ENCODE measurements around the gene CHCHD1.

CHCHD1 gene

GRCh38 chr10:73801253-73801590, 19.4 kb downstream of the CHCHD1 start:
- Histone ChIP-seq H2AFZ (ENCODE audit: low read length) (no peak overlapping the region), H3K36me3 (replicated peaks; ENCODE audit: insufficient read depth, low read length) (0 out of 2 replicates have a peak, but pooled peaks cover 5% of the 10 kb centered on the region), H3K79me2 (ENCODE audit: low read length) (no peaks in the 10 kb centered on the region), H3K4me3 (ENCODE audit: low read length) (no peak overlapping the region), H3K4me1 (ENCODE audit: low read length) (peaks cover 16% of the 10 kb centered on the region), H3K9me3 (replicated peaks; ENCODE audit: insufficient read depth, low read length) (no peaks in the 10 kb centered on the region), H3K27me3 (replicated peaks; ENCODE audit: insufficient read depth, low read length) (no peaks in the 10 kb centered on the region), H3F3A (ENCODE audit: insufficient read depth, low read length) (peaks cover 4% of the 10 kb centered on the region; the same call in 1 of the 2 replicates), H3K27ac (ENCODE audit: low read length) (no peak overlapping the region), H3K4me2 (ENCODE audit: low read depth, low read length) (no peak overlapping the region), H4K20me1 (ENCODE audit: insufficient read depth, low read length) (no peaks in the 10 kb centered on the region), H3K9me2 (replicated peaks; ENCODE audit: insufficient read depth, low read length) (no peaks in the 10 kb centered on the region), H3K9ac (ENCODE audit: low read length) (no peak overlapping the region)
- DNase-seq = no peak
- no peak for TF ChIP-seq EZH2 (optimal IDR thresholded peaks at IDR 0.05; ENCODE audit: low read depth, low read length)
- no peak for TF ChIP-seq CTCF (IDR thresholded peaks at IDR 0.05; ENCODE audit: low read length)
- no peak for TF ChIP-seq EZH2phosphoT487 (IDR thresholded peaks at IDR 0.05; ENCODE audit: low read length)

- H3K27ac ChIP-seq (ENCODE audit: low read length) = no peak overlapping the region
- H3K36me3 ChIP-seq (replicated peaks; ENCODE audit: insufficient read depth, low read length) = 0 out of 2 replicates have a peak, but pooled peaks cover 5% of the 10 kb centered on the region
- no peak overlapping the region for H3K4me3 ChIP-seq (ENCODE audit: low read length)
- H3F3A ChIP-seq (ENCODE audit: insufficient read depth, low read length) = peaks cover 4% of the 10 kb centered on the region; the same call in 1 of the 2 replicates
- TF ChIP-seq CTCF (IDR thresholded peaks at IDR 0.05; ENCODE audit: low read length) (no peak), EZH2 (optimal IDR thresholded peaks at IDR 0.05; ENCODE audit: low read depth, low read length) (no peak), EZH2phosphoT487 (IDR thresholded peaks at IDR 0.05; ENCODE audit: low read length) (no peak)
- H3K79me2 ChIP-seq (ENCODE audit: low read length) = peaks cover 4% of the 10 kb centered on the region
- no peak overlapping the region for H3K9ac ChIP-seq (ENCODE audit: low read length)
- no peak overlapping the region for H3K4me2 ChIP-seq (ENCODE audit: low read depth, low read length)
- H3K4me1 ChIP-seq (ENCODE audit: low read length) = peaks cover 16% of the 10 kb centered on the region
- H2AFZ ChIP-seq (ENCODE audit: low read length) = no peak overlapping the region
- no peaks in the 10 kb centered on the region for H3K27me3 ChIP-seq (replicated peaks; ENCODE audit: insufficient read depth, low read length)
- H3K9me2 ChIP-seq (replicated peaks; ENCODE audit: insufficient read depth, low read length) = no peaks in the 10 kb centered on the region
- no peaks in the 10 kb centered on the region for H3K9me3 ChIP-seq (replicated peaks; ENCODE audit: insufficient read depth, low read length)
- no peaks in the 10 kb centered on the region for H4K20me1 ChIP-seq (ENCODE audit: insufficient read depth, low read length)
- DNase-seq = no peak
Measured at GRCh38 chr10:73802276-73802991, 20.6 kb downstream of the CHCHD1 start.

- H2AFZ ChIP-seq (ENCODE audit: low read length) = no peak overlapping the region
- DNase-seq = peak; percentile 16
- peaks cover 4% of the 10 kb centered on the region; the same call in 1 of the 2 replicates for H3F3A ChIP-seq (ENCODE audit: insufficient read depth, low read length)
- peaks cover 4% of the 10 kb centered on the region for H3K79me2 ChIP-seq (ENCODE audit: low read length)
- H3K4me3 ChIP-seq (ENCODE audit: low read length) = no peak overlapping the region
- TF ChIP-seq EZH2phosphoT487 (IDR thresholded peaks at IDR 0.05; ENCODE audit: low read length) (no peak), EZH2 (optimal IDR thresholded peaks at IDR 0.05; ENCODE audit: low read depth, low read length) (no peak), CTCF (IDR thresholded peaks at IDR 0.05; ENCODE audit: low read length) (no peak)
- H3K9me3 ChIP-seq (replicated peaks; ENCODE audit: insufficient read depth, low read length) = no peaks in the 10 kb centered on the region
- 0 out of 2 replicates have a peak, but pooled peaks cover 5% of the 10 kb centered on the region for H3K36me3 ChIP-seq (replicated peaks; ENCODE audit: insufficient read depth, low read length)
- no peaks in the 10 kb centered on the region for H3K27me3 ChIP-seq (replicated peaks; ENCODE audit: insufficient read depth, low read length)
- H4K20me1 ChIP-seq (ENCODE audit: insufficient read depth, low read length) = no peaks in the 10 kb centered on the region
- no peaks in the 10 kb centered on the region for H3K9me2 ChIP-seq (replicated peaks; ENCODE audit: insufficient read depth, low read length)
- H3K4me1 ChIP-seq (ENCODE audit: low read length) = peaks cover 16% of the 10 kb centered on the region
- H3K27ac ChIP-seq (ENCODE audit: low read length) = peak overlapping the region; percentile 66; the same call in 1 of the 2 replicates
- H3K4me2 ChIP-seq (ENCODE audit: low read depth, low read length) = peak overlapping the region; percentile 34; the same call in 1 of the 2 replicates
- no peak overlapping the region; the same call in 1 of the 2 replicates for H3K9ac ChIP-seq (ENCODE audit: low read length)
Measured at GRCh38 chr10:73803680-73804286, 21.9 kb downstream of the CHCHD1 start.
